Naive B cell (primary cell): Measurements from ENCODE around the gene NUDT21. TPM values are rescaled to one million over a fixed set of nuclear protein-coding genes. Genes with fewer than 3 reads are reported as not detected.

Experiments
- ATAC-seq, 2 donors: fragments of 150-1000 bp; cut with Tn5 transposase; 2 replicates each; pipeline ENCODE4 v1.10.0; 2021; ENCODE audit warnings: low read depth in 2 of 2, mild to moderate bottlenecking in 2 of 2, moderate library complexity in 2 of 2
- DNase-seq: peaks from one replicate; pipeline ENCODE4 v3.0.0; 2022
- H3K27ac Mint-ChIP-seq, 6 donors: one replicate each; pipeline ENCODE4 v1.8.0; 2020 to 2022; ENCODE audit warnings: mild to moderate bottlenecking in 6 of 6, mixed read lengths in 6 of 6, moderate library complexity in 5 of 6, inconsistent platforms in 2 of 6
- H3K27me3 Mint-ChIP-seq, 3 donors: one replicate each; pipeline ENCODE4 v1.8.0; 2021 to 2022; ENCODE audit warnings: mixed read lengths in 3 of 3, mild to moderate bottlenecking in 1 of 3
- H3K36me3 Mint-ChIP-seq, 2 donors: one replicate each; pipeline ENCODE4 v1.8.0; 2020 to 2022; ENCODE audit warnings: mixed read lengths in 2 of 2, inconsistent platforms in 1 of 2, mild to moderate bottlenecking in 1 of 2
- H3K4me1 Mint-ChIP-seq, 3 donors: one replicate each; pipeline ENCODE4 v1.8.0; 2020 to 2022; ENCODE audit warnings: mixed read lengths in 3 of 3, inconsistent platforms in 1 of 3, mild to moderate bottlenecking in 1 of 3, moderate library complexity in 1 of 3
- H3K4me3 Mint-ChIP-seq, 8 donors: one replicate each; pipeline ENCODE4 v1.8.0; 2020 to 2022; ENCODE audit warnings: mild to moderate bottlenecking in 8 of 8, mixed read lengths in 8 of 8, moderate library complexity in 8 of 8, inconsistent platforms in 2 of 8
- H3K9me3 Mint-ChIP-seq, 7 donors: one replicate each; pipeline ENCODE4 v1.8.0; 2020 to 2022; ENCODE audit warnings: mixed read lengths in 7 of 7, mild to moderate bottlenecking in 5 of 7, inconsistent platforms in 2 of 7, moderate library complexity in 1 of 7
- polyA plus RNA-seq, 6 donors: library from polyadenylated mRNA; unstranded; fragments of 300-500 nt; fragmentation: Illumina TruSeq; gene quantifications; one replicate each; pipeline ENCODE4 v1.2.3, GENCODE V29; 2021; ENCODE audit warnings: low read depth in 6 of 6

NUDT21 gene
- polyA plus RNA-seq, 6 donors from 2014 or later, result 61.6 to 83.9 (median 71.4) TPM

GRCh38 chr16:56421976-56422669 is 29.0 kb downstream of the NUDT21 start:
- Mint-ChIP-seq H3K4me1 (peaks cover 42 to 70% (median 47%) of the 10 kb centered on the region in 3 donors), H3K36me3 (no peaks in the 10 kb centered on the region), H3K27ac (peak overlapping the region; percentile 88 to 97 (median 90)), H3K27me3 (no peaks in the 10 kb centered on the region), H3K9me3 (no peaks in the 10 kb centered on the region), H3K4me3 (peak overlapping the region; percentile 86 to 98 (median 94))
- no peak for DNase-seq
- no peak for ATAC-seq

GRCh38 chr16:56421313-56421712 is 29.8 kb downstream of the NUDT21 start:
- peak overlapping the region; percentile 85 to 97 (median 92) for H3K4me3 Mint-ChIP-seq
- peak overlapping the region; percentile 61 to 97 (median 88) for H3K27ac Mint-ChIP-seq
- no peaks in the 10 kb centered on the region for H3K27me3 Mint-ChIP-seq
- H3K4me1 Mint-ChIP-seq, result peaks cover 42 to 78% (median 47%) of the 10 kb centered on the region in 3 donors
- H3K9me3 Mint-ChIP-seq, result no peaks in the 10 kb centered on the region
- peak; percentile 51 for DNase-seq
- ATAC-seq, result peak; percentile 12 to 20
- no peaks in the 10 kb centered on the region for H3K36me3 Mint-ChIP-seq

DNA sequence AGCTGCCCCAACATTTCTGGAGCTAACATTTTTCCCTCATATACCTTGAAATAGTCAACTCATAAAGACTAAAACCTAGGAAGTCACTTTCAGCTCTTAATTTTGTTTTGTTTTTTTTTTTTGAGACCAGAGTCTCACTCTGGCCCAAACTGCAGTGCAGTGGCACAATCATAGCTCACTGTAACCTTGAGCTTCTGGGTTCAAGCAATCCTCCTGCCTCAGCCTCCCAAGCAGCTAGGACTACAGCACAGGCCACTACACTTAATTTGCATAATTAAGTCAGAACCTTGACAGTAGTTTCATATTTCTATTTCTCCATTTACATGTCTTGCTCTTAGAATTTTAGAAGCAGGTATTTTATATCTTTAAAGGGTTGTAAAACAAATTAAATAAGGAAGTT is 30.5 kb downstream of the NUDT21 start:
- Mint-ChIP-seq H3K4me3 (peak overlapping the region; percentile 6 to 95 (median 71)), H3K27me3 (no peaks in the 10 kb centered on the region), H3K9me3 (no peaks in the 10 kb centered on the region), H3K27ac (peak overlapping the region in 4 of 6 donors; percentile 57 to 89 (median 78)), H3K36me3 (no peaks in the 10 kb centered on the region), H3K4me1 (peaks cover 47 to 78% (median 54%) of the 10 kb centered on the region in 3 donors)
- DNase-seq (no peak), ATAC-seq (no peak)

- no peaks in the 10 kb centered on the region for H3K27me3 Mint-ChIP-seq
- peak overlapping the region; percentile 6 to 95 (median 71) for H3K4me3 Mint-ChIP-seq
- ATAC-seq (no peak), DNase-seq (no peak)
- H3K4me1 Mint-ChIP-seq, result peaks cover 47 to 85% (median 61%) of the 10 kb centered on the region in 3 donors
- no peaks in the 10 kb centered on the region for H3K9me3 Mint-ChIP-seq
- H3K27ac Mint-ChIP-seq, result peak overlapping the region in 5 of 6 donors; percentile 27 to 88 (median 57)
- H3K36me3 Mint-ChIP-seq, result no peaks in the 10 kb centered on the region
Measured at GRCh38 chr16:56419740-56420548, 31.2 kb downstream of the NUDT21 start.

DNA sequence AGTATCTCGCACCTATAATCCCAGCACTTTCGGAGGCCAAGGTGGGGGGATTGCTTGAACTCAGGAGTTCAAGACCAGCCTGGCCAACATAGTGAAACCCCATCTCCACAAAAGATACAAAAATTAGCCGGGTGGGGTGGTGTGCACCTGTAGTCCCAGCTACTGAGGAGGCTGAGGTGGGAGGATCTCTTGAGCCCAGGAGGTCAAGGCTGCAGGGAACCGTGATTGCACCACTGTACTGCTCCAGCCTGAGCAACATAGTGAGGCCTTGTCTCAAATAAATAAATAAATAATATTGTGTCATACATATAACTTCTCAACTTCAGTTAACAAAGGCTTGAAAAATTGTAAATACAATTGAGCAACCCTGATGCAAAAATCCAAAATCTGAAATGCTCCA is 34.0 kb downstream of the NUDT21 start:
- no peaks in the 10 kb centered on the region for H3K9me3 Mint-ChIP-seq
- H3K27me3 Mint-ChIP-seq, result no peaks in the 10 kb centered on the region
- H3K4me3 Mint-ChIP-seq, result no peak overlapping the region
- H3K4me1 Mint-ChIP-seq, result peaks cover 26 to 78% (median 45%) of the 10 kb centered on the region in 3 donors
- DNase-seq, result no peak
- peaks cover 0 to 8% of the 10 kb centered on the region in 2 donors for H3K36me3 Mint-ChIP-seq
- peak overlapping the region in 1 of 6 donors; percentile 79 for H3K27ac Mint-ChIP-seq
- no peak for ATAC-seq

GRCh38 chr16:56415875-56416274 is 35.3 kb downstream of the NUDT21 start:
- Mint-ChIP-seq H3K27ac (peak overlapping the region in 5 of 6 donors; percentile 7 to 85 (median 70)), H3K36me3 (peaks cover 0 to 14% of the 10 kb centered on the region in 2 donors), H3K27me3 (no peaks in the 10 kb centered on the region), H3K4me1 (peaks cover 17 to 66% (median 37%) of the 10 kb centered on the region in 3 donors), H3K4me3 (peak overlapping the region in 4 of 8 donors; percentile 6 to 41 (median 28)), H3K9me3 (no peaks in the 10 kb centered on the region)
- ATAC-seq, result peak; percentile 70 to 76
- DNase-seq, result peak; percentile 25

DNA sequence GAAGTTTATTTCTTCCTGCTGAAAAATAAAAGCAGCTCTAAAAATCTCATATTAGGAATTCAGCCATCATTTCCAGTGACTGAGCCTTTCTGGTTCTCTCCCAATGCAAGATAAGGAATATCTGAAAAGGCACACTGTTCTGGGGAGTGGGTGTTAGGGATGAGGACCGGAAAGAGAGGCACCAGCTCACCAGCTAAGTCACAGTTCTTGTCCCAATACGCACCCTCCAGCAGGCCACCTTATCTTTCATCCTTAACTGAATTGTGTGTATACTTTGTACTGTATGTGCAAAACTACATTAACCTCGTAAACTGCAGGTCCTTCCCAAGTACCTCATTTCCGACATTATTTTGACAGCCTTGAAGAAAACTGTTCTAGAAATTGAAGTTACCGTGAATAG is 36.8 kb downstream of the NUDT21 start:
- no peak for ATAC-seq
- peak overlapping the region in 1 of 6 donors; percentile 70 for H3K27ac Mint-ChIP-seq
- H3K36me3 Mint-ChIP-seq, result peaks cover 0 to 14% of the 10 kb centered on the region in 2 donors

DNA sequence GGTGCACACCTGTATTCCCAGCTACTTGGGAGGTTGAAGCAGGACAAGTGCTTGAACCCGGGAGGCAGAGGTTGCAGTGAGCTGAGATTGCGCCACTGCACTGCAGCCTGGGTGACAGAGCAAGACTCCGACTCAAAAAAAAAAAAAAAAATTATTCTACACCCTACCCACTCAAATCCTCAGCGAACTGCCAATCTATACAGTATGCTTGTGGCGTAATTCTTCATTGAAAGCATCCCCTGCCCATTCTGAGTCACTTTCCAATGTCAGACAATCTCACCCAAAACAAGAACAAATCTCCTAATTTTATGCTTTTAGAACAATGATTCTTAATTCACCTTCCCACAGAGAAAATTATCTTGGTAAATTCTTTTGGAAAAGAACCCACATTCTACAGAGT is 37.8 kb downstream of the NUDT21 start:
- H3K36me3 Mint-ChIP-seq, result peaks cover 10 to 23% of the 10 kb centered on the region in 2 donors
- ATAC-seq, result no peak
- no peaks in the 10 kb centered on the region for H3K9me3 Mint-ChIP-seq
- peaks cover 9 to 45% (median 25%) of the 10 kb centered on the region in 3 donors for H3K4me1 Mint-ChIP-seq
- no peak for DNase-seq
- H3K4me3 Mint-ChIP-seq, result no peak overlapping the region
- H3K27me3 Mint-ChIP-seq, result no peaks in the 10 kb centered on the region
- peak overlapping the region in 2 of 6 donors; percentile 70 to 74 for H3K27ac Mint-ChIP-seq

More for the DNA sequence above, 36.8 kb downstream of the NUDT21 start:
- H3K4me1 Mint-ChIP-seq, result peaks cover 9 to 52% (median 31%) of the 10 kb centered on the region in 3 donors
- no peaks in the 10 kb centered on the region for H3K27me3 Mint-ChIP-seq
- DNase-seq, result no peak
- H3K4me3 Mint-ChIP-seq, result no peak overlapping the region
- H3K9me3 Mint-ChIP-seq, result no peaks in the 10 kb centered on the region

- Mint-ChIP-seq H3K27ac (no peak overlapping the region), H3K4me3 (no peak overlapping the region)
- ATAC-seq, result no peak
Measured at GRCh38 chr16:56411624-56412023, 39.5 kb downstream of the NUDT21 start.

GRCh38 chr16:56411123-56411522 is 40.0 kb downstream of the NUDT21 start:
- no peak for DNase-seq
- Mint-ChIP-seq H3K4me1 (peaks cover 10 to 26% (median 20%) of the 10 kb centered on the region in 3 donors), H3K4me3 (no peak overlapping the region), H3K27ac (peak overlapping the region in 1 of 6 donors; percentile 49), H3K36me3 (peaks cover 14 to 30% of the 10 kb centered on the region in 2 donors), H3K9me3 (no peaks in the 10 kb centered on the region), H3K27me3 (no peaks in the 10 kb centered on the region)
- ATAC-seq, result no peak

More at GRCh38 chr16:56411624-56412023, 39.5 kb downstream of the NUDT21 start:
- peaks cover 11 to 31% (median 21%) of the 10 kb centered on the region in 3 donors for H3K4me1 Mint-ChIP-seq
- peaks cover 14 to 30% of the 10 kb centered on the region in 2 donors for H3K36me3 Mint-ChIP-seq
- no peaks in the 10 kb centered on the region for H3K27me3 Mint-ChIP-seq
- H3K9me3 Mint-ChIP-seq, result no peaks in the 10 kb centered on the region
- no peak for DNase-seq

DNA sequence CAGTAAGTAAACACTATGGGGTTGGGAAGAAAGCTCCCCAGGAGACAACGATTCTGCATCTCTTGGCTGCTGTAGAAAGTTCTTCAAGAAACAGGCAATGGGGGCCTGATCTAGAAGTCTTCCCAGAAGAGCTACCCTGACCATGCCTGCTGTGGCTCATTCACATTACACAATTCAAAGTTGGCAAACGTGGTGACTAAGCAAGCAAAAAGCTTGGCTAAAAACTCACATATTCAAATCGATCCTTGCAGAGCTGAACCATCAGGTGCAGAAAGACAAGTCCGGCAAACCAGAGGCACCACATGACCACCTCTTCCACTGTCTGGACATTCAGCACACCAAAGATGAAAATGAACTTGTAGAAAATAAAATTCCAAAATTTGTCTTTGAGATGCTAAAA is 41.9 kb downstream of the NUDT21 start:
- Mint-ChIP-seq H3K36me3 (peaks cover 14 to 30% of the 10 kb centered on the region in 2 donors), H3K27ac (peak overlapping the region in 1 of 6 donors; percentile 72), H3K27me3 (no peaks in the 10 kb centered on the region), H3K4me3 (no peak overlapping the region), H3K4me1 (peaks cover 6 to 11% (median 11%) of the 10 kb centered on the region in 3 donors), H3K9me3 (no peaks in the 10 kb centered on the region)
- DNase-seq, result no peak
- ATAC-seq, result no peak

DNA sequence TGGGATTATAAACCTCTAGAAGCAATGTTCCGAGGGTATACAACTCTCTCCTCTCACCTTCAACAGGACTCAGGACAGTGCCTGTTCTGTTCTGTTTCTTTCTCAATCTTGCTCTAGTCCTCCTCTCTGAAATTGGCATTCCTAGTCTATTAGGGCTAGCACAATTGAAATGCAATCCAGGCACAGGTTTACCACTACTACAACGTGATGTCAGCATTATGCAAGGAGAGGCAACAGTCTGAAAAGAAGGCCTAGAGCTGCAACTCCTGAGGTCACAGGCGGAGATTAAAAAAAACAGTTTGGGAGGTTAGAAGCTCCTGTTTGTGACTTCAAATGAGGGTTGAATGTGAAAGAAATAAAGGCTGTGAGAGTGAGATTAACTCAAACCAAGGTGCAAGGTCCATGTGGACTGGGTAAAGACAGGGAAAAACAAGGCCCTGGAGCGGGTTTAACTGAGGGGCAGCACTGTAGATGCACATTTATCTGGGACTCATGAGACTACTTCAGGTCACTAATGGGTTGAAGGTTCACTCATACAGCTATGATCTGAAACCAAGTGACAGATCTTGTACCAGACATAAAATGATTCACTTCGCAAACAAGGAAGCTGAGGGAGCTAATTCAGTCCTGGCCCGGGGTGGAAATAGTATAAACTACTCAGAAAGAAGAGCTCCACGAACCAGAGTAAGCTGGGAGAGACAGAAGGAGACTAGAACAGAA is 42.6 kb downstream of the NUDT21 start:
- no peak overlapping the region for H3K4me3 Mint-ChIP-seq
- no peaks in the 10 kb centered on the region for H3K9me3 Mint-ChIP-seq
- H3K36me3 Mint-ChIP-seq, result peaks cover 14 to 26% of the 10 kb centered on the region in 2 donors
- peak overlapping the region in 1 of 6 donors; percentile 13 for H3K27ac Mint-ChIP-seq
- DNase-seq (no peak), ATAC-seq (no peak)
- H3K4me1 Mint-ChIP-seq, result peaks cover 5 to 11% (median 6%) of the 10 kb centered on the region in 3 donors
- H3K27me3 Mint-ChIP-seq, result no peaks in the 10 kb centered on the region
